RWPE2 (cell line): ENCODE measurements around the gene RHOBTB3.

Experiments
- ATAC-seq: fragments of 200-7000 bp; cut with Tn5 transposase; 3 replicates; pipeline ENCODE4 v1.9.1; 2021; ENCODE audit warnings: low read depth
- DNase-seq: peaks from one replicate; pipeline ENCODE4 v3.0.0-alpha.2; 2020; ENCODE audit warnings: low spot score
- H3K27ac ChIP-seq: fragments of 450-650 bp; 2 replicates; pipeline ENCODE4 v1.5.1; 2017; ENCODE audit warnings: mild to moderate bottlenecking; ENCODE audit not compliant: poor library complexity, severe bottlenecking
- H3K27me3 ChIP-seq: fragments of 250-450 bp; sonication (Bioruptor Pico); 2 replicates; pipeline ENCODE4 v1.5.1; 2021; ENCODE audit warnings: mild to moderate bottlenecking, moderate library complexity; ENCODE audit not compliant: insufficient read depth, poor library complexity, severe bottlenecking
- H3K36me3 ChIP-seq: fragments of 250-450 bp; sonication (Bioruptor Pico); 2 replicates; pipeline ENCODE4 v1.5.1; 2020; ENCODE audit warnings: low read depth, mild to moderate bottlenecking, moderate library complexity
- H3K4me1 ChIP-seq: fragments of 250-450 bp; sonication (Bioruptor Pico); 2 replicates; pipeline ENCODE4 v1.5.1; 2021; ENCODE audit warnings: mild to moderate bottlenecking, moderate library complexity; ENCODE audit not compliant: insufficient read depth, poor library complexity, severe bottlenecking
- H3K4me3 ChIP-seq: fragments of 250-450 bp; sonication (Bioruptor Pico); 2 replicates; pipeline ENCODE4 v1.5.1; 2021; ENCODE audit warnings: mild to moderate bottlenecking, moderate library complexity; ENCODE audit not compliant: severe bottlenecking
- H3K9me3 ChIP-seq: fragments of 250-450 bp; sonication (Bioruptor Pico); 2 replicates; pipeline ENCODE4 v1.5.1; 2021; ENCODE audit warnings: mild to moderate bottlenecking, moderate library complexity; ENCODE audit not compliant: severe bottlenecking
- CTCF ChIP-seq: fragments of 450-650 bp; IDR thresholded peaks from one replicate; pipeline ENCODE4 v1.5.1; 2017; ENCODE audit warnings: mild to moderate bottlenecking, moderate library complexity; ENCODE audit not compliant: poor library complexity, severe bottlenecking

RHOBTB3 gene

GRCh38 chr5:95730730-95731570, at the start of gene RHOBTB3:
Gene RHOBTB3, plus strand, starts transcription at chr5:95731336. Its CDS starts 347 bp downstream, at chr5:95731683.
- DNase-seq (peak; percentile 80), ATAC-seq (peak; percentile 69)
- H3K9me3 ChIP-seq: no peaks in the 10 kb centered on the region
- H3K36me3 ChIP-seq: no peaks in the 10 kb centered on the region
- peak; percentile 9 for TF ChIP-seq CTCF
- peak within 1 kb of the TSS; percentile 20 for H3K27ac ChIP-seq
- H3K4me1 ChIP-seq: peaks cover 15% of the 10 kb centered on the region
- peak within 1 kb of the TSS; percentile 73 for H3K4me3 ChIP-seq
- no peaks in the 10 kb centered on the region for H3K27me3 ChIP-seq

GRCh38 chr5:95682891-95683290, 48.2 kb upstream of the RHOBTB3 start, which contains the start of gene SPATA9:
Gene SPATA9, minus strand, starts transcription at chr5:95682991. Its CDS starts 137 bp downstream, at chr5:95682854.
- Histone ChIP-seq H3K4me1 (no peaks in the 10 kb centered on the region), H3K27ac (no peak within 1 kb of the TSS), H3K9me3 (no peaks in the 10 kb centered on the region), H3K27me3 (no peaks in the 10 kb centered on the region), H3K4me3 (no peak within 1 kb of the TSS), H3K36me3 (no peaks in the 10 kb centered on the region)
- ATAC-seq: no peak
- no peak for DNase-seq
- TF ChIP-seq CTCF: no peak

GRCh38 chr5:95684361-95684760, 46.8 kb upstream of the RHOBTB3 start:
- Histone ChIP-seq H3K27ac (no peak overlapping the region), H3K4me3 (no peak overlapping the region), H3K36me3 (no peaks in the 10 kb centered on the region), H3K27me3 (no peaks in the 10 kb centered on the region), H3K4me1 (no peaks in the 10 kb centered on the region), H3K9me3 (no peaks in the 10 kb centered on the region)
- ATAC-seq: no peak
- TF ChIP-seq CTCF: no peak
- no peak for DNase-seq

- no peaks in the 10 kb centered on the region for H3K36me3 ChIP-seq
- no peaks in the 10 kb centered on the region for H3K4me1 ChIP-seq
- TF ChIP-seq CTCF: no peak
- no peak for DNase-seq
- H3K9me3 ChIP-seq: no peaks in the 10 kb centered on the region
- no peaks in the 10 kb centered on the region for H3K27me3 ChIP-seq
- no peak overlapping the region for H3K4me3 ChIP-seq
- ATAC-seq: peak; percentile 60; the same call in 2 of the 3 replicates
- no peak overlapping the region for H3K27ac ChIP-seq
Measured at GRCh38 chr5:95686651-95687050, 44.5 kb upstream of the RHOBTB3 start.

GRCh38 chr5:95689680-95690079, 41.5 kb upstream of the RHOBTB3 start:
- no peak overlapping the region for H3K4me3 ChIP-seq
- H3K27ac ChIP-seq: no peak overlapping the region
- H3K27me3 ChIP-seq: no peaks in the 10 kb centered on the region
- H3K9me3 ChIP-seq: no peaks in the 10 kb centered on the region
- H3K4me1 ChIP-seq: no peaks in the 10 kb centered on the region
- ATAC-seq (no peak), DNase-seq (no peak)
- TF ChIP-seq CTCF: no peak
- no peaks in the 10 kb centered on the region for H3K36me3 ChIP-seq
